Parathyroid adenoma (tissue), 2 donors: ENCODE data around the gene MGMT.

Source experiments
- H2AFZ ChIP-seq: fragments of 300-600 bp; sonication (generic); one replicate; pipeline ENCODE4 v1.7.0; 2017; ENCODE audit warnings: antibody characterized with exemption, mild to moderate bottlenecking
- H3K27ac ChIP-seq: fragments of 300-600 bp; sonication (generic); one replicate; pipeline ENCODE4 v1.7.0; 2017
- H3K27me3 ChIP-seq: fragments of 300-600 bp; sonication (generic); one replicate; pipeline ENCODE4 v1.7.0; 2017; ENCODE audit warnings: low read length; ENCODE audit not compliant: control insufficient read depth, insufficient read depth
- H3K36me3 ChIP-seq: fragments of 300-600 bp; sonication (generic); one replicate; pipeline ENCODE4 v1.7.0; 2017; ENCODE audit warnings: low read length; ENCODE audit not compliant: control insufficient read depth, insufficient read depth
- H3K4me1 ChIP-seq: fragments of 300-600 bp; sonication (generic); one replicate; pipeline ENCODE4 v1.7.0; 2017; ENCODE audit warnings: control low read depth
- H3K4me2 ChIP-seq: fragments of 300-600 bp; sonication (generic); one replicate; pipeline ENCODE4 v1.7.0; 2017; ENCODE audit warnings: low read length
- H3K4me3 ChIP-seq: fragments of 300-600 bp; sonication (generic); one replicate; pipeline ENCODE4 v1.7.0; 2017; ENCODE audit warnings: low read depth, low read length
- H3K79me2 ChIP-seq: fragments of 300-600 bp; sonication (generic); one replicate; pipeline ENCODE4 v1.7.0; 2017; ENCODE audit warnings: control low read depth
- H3K9ac ChIP-seq: fragments of 300-600 bp; sonication (generic); one replicate; pipeline ENCODE4 v1.7.0; 2017; ENCODE audit warnings: mild to moderate bottlenecking
- H3K9me3 ChIP-seq: fragments of 300-600 bp; sonication (generic); one replicate; pipeline ENCODE4 v1.7.0; 2017; ENCODE audit warnings: low read length; ENCODE audit not compliant: control insufficient read depth
- TF ChIP-seq, protein P1 (sequence below): fragments of 300-600 bp; sonication (generic); IDR thresholded peaks from one replicate; pipeline ENCODE4 v1.7.0; 2017; ENCODE audit warnings: antibody characterized with exemption, mild to moderate bottlenecking
- donor health status: primary hyperparathyroidism.

Gene MGMT

GRCh38 chr10:129474642-129475041, 7.6 kb downstream of the MGMT start:
- no peaks in the 10 kb centered on the region for H3K4me1 ChIP-seq
- no peaks in the 10 kb centered on the region for H3K36me3 ChIP-seq
- TF ChIP-seq, protein P1, sequence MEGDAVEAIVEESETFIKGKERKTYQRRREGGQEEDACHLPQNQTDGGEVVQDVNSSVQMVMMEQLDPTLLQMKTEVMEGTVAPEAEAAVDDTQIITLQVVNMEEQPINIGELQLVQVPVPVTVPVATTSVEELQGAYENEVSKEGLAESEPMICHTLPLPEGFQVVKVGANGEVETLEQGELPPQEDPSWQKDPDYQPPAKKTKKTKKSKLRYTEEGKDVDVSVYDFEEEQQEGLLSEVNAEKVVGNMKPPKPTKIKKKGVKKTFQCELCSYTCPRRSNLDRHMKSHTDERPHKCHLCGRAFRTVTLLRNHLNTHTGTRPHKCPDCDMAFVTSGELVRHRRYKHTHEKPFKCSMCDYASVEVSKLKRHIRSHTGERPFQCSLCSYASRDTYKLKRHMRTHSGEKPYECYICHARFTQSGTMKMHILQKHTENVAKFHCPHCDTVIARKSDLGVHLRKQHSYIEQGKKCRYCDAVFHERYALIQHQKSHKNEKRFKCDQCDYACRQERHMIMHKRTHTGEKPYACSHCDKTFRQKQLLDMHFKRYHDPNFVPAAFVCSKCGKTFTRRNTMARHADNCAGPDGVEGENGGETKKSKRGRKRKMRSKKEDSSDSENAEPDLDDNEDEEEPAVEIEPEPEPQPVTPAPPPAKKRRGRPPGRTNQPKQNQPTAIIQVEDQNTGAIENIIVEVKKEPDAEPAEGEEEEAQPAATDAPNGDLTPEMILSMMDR, result no peak
- H2AFZ ChIP-seq, result no peak overlapping the region
- H3K79me2 ChIP-seq, result no peaks in the 10 kb centered on the region
- no peak overlapping the region for H3K9ac ChIP-seq
- no peak overlapping the region for H3K4me3 ChIP-seq
- no peaks in the 10 kb centered on the region for H3K9me3 ChIP-seq
- H3K27me3 ChIP-seq, result no peaks in the 10 kb centered on the region
- no peak overlapping the region for H3K27ac ChIP-seq
- no peak overlapping the region for H3K4me2 ChIP-seq

DNA sequence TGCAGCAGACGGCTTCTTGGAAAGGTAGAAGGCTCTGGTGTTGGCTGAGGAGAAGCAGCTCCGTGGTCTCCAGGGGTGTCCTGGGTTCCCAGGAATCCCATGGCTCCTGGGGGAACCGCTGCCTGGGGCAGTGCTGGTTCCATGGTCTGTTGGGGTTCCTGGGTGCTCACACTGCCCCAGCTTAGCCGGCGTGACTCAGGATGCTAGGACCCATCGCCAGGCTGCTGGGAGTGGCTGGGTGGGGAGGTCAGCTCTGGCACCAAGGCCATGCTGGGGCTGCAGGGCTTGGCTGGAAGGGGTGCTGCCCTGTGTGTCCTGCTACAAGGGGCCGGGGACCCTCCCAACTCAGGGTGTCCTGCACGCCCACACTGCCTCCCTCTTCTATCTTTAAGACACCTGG, 9.4 kb downstream of the MGMT start:
- Histone ChIP-seq H3K4me1 (no peaks in the 10 kb centered on the region), H3K9me3 (no peaks in the 10 kb centered on the region), H3K36me3 (no peaks in the 10 kb centered on the region), H3K9ac (no peak overlapping the region), H3K27me3 (no peaks in the 10 kb centered on the region), H2AFZ (no peak overlapping the region), H3K4me3 (no peak overlapping the region), H3K4me2 (no peak overlapping the region), H3K27ac (no peak overlapping the region), H3K79me2 (no peaks in the 10 kb centered on the region)
- TF ChIP-seq, protein P1, result no peak

GRCh38 chr10:129477051-129477450, 10.0 kb downstream of the MGMT start:
- Histone ChIP-seq H3K9ac (no peak overlapping the region), H3K9me3 (no peaks in the 10 kb centered on the region), H3K79me2 (no peaks in the 10 kb centered on the region), H3K27me3 (no peaks in the 10 kb centered on the region), H3K4me2 (no peak overlapping the region), H2AFZ (no peak overlapping the region), H3K27ac (no peak overlapping the region), H3K36me3 (no peaks in the 10 kb centered on the region), H3K4me3 (no peak overlapping the region), H3K4me1 (no peaks in the 10 kb centered on the region)
- TF ChIP-seq, protein P1, result no peak

DNA sequence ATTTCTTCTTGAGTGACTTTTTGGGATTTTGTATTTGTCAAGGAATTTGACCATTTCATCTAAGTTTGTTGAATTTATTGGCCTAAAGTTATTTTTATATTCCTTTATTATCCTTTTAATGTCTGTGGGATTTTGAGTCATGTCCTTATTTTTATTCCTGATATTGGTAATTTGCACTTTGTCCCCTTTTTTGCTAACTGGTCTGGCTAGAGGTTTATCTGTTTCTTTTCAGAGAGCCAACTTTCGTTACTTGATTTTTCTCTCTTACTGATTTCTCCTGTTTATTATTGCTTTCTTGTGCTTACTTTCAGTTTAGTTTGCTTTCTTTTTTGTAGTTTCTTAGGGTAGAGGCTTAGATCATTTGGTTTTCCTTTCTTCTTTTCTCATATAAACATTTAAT, 14.6 kb downstream of the MGMT start:
- Histone ChIP-seq H3K27ac (no peak overlapping the region), H3K4me1 (no peaks in the 10 kb centered on the region), H3K9ac (no peak overlapping the region), H3K36me3 (no peaks in the 10 kb centered on the region), H3K4me3 (no peak overlapping the region), H2AFZ (no peak overlapping the region), H3K79me2 (no peaks in the 10 kb centered on the region), H3K9me3 (no peaks in the 10 kb centered on the region), H3K27me3 (no peaks in the 10 kb centered on the region), H3K4me2 (no peak overlapping the region)
- TF ChIP-seq, protein P1, result no peak

DNA sequence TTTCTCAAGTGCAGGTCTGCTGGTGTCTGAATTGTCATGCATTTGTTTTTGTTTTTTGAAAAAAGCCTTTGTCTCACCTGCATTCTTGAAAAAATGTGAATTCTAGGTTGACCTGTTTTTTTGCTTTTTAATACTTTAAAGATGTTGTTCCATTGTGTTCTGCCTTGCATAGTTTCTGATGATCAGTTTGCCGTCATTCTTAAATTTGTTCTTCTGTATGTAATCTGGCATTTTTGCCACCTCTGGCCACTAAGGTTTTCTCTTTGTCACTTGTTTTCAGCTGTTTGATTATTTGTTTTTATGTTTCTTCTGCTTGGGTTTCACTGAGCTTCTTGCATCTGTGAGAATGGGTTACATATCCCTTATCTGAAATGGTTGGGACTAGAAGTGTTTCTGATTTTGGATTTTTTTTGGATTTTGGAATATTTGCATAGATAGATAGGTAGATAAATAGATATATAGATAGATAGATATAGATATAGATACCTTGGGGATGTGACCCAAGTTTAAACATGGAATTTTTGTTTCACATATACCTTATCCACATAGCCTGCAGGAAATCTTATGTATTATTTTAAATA, 16.5 kb downstream of the MGMT start:
- no peak overlapping the region for H3K4me3 ChIP-seq
- H3K9me3 ChIP-seq, result no peaks in the 10 kb centered on the region
- no peaks in the 10 kb centered on the region for H3K27me3 ChIP-seq
- H3K4me2 ChIP-seq, result no peak overlapping the region
- no peaks in the 10 kb centered on the region for H3K4me1 ChIP-seq
- TF ChIP-seq, protein P1, result no peak
- no peak overlapping the region for H3K27ac ChIP-seq
- H3K79me2 ChIP-seq, result no peaks in the 10 kb centered on the region
- no peak overlapping the region for H2AFZ ChIP-seq
- no peak overlapping the region for H3K9ac ChIP-seq
- H3K36me3 ChIP-seq, result no peaks in the 10 kb centered on the region
